GM18907 (cell line): ENCODE results near the gene TUBB1.
"Not testable (repeated sequence)": the region's sequence is repeated elsewhere in the genome, so short reads cannot be mapped to it uniquely, and the experiment has no call there.

Source experiments
- ATAC-seq: cut with Tn5 transposase; IDR thresholded peaks from one replicate; pipeline ENCODE4 v1.9.1; 2021; ENCODE audit warnings: mild to moderate bottlenecking, moderate library complexity; ENCODE audit not compliant: unreplicated experiment

TUBB1 gene

DNA sequence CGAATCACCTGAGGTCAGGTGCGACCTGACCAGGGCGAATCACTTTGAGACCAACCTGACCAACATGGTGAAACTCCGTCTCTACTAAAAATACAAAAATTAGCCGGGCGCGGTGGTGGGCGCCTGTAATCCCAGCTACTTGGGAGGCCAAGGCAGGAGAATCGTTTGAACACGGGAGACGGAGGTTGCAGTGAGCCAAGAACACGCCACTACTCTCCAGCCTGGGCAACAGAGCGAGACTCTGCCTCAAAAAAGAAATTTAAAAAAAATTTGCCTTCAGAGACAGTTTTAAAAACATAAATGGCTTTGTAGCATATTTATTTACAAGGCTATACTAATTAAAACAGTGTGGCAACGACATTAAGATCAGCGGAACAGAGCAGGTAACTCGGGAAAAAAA is 22.3 kb downstream of the TUBB1 start:
- not testable (repeated sequence) for ATAC-seq

GRCh38 chr20:59042151-59042795 is 23.0 kb downstream of the TUBB1 start, which contains the start of gene PRELID3B:
Gene PRELID3B, minus strand, starts transcription at chr20:59042786. Its CDS starts 56 bp downstream, at chr20:59042730.
- peak; percentile 36 for ATAC-seq

DNA sequence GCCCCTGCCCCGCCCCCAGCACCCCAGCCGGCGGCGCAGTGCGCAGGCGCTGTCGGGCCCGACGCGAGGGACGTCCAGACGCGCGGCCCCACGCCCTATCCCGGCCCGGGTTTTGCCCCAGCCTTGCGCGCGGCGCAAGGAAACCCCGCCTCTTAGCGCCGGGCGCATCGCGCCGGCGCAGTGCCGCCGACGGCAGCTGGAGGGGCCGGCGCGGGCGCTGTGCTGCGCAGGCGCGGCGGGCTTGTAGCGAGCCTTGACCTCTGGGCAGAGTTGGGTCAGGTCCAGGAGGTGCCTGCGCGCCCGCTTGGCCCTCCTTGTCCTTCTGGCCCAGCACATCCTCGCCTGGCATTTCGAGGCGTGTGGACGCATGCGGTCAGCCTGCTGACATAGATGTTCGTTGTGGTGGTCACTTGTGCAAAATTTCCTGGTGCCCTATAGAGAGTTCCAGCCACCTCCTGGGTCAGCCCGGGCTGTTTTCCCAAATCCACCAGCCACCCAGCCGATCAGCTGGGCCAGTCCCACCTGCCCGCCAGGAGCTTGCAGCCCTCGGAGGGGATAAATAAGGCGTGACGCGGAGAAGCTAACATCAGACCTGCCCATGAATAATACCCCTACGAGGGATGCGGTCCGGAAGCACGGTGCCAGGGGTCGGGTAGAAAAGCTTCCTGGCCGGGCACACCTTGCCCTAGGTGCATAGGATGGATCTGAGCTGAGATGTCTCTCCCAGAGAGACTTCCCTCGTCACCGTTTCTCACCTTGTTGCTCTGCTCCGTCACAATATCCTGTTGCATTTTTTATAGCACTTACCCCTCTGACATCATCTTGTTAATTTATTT is 23.8 kb downstream of the TUBB1 start:
- peak; percentile 90 for ATAC-seq

GRCh38 chr20:59043698-59044097 is 24.5 kb downstream of the TUBB1 start:
- ATAC-seq = no peak

GRCh38 chr20:59044295-59044694 is 25.1 kb downstream of the TUBB1 start:
- no peak for ATAC-seq

- no peak for ATAC-seq
Observed at GRCh38 chr20:59044796-59045195, 25.6 kb downstream of the TUBB1 start.

- no peak for ATAC-seq
Observed at GRCh38 chr20:59046862-59047261, 27.6 kb downstream of the TUBB1 start.

DNA sequence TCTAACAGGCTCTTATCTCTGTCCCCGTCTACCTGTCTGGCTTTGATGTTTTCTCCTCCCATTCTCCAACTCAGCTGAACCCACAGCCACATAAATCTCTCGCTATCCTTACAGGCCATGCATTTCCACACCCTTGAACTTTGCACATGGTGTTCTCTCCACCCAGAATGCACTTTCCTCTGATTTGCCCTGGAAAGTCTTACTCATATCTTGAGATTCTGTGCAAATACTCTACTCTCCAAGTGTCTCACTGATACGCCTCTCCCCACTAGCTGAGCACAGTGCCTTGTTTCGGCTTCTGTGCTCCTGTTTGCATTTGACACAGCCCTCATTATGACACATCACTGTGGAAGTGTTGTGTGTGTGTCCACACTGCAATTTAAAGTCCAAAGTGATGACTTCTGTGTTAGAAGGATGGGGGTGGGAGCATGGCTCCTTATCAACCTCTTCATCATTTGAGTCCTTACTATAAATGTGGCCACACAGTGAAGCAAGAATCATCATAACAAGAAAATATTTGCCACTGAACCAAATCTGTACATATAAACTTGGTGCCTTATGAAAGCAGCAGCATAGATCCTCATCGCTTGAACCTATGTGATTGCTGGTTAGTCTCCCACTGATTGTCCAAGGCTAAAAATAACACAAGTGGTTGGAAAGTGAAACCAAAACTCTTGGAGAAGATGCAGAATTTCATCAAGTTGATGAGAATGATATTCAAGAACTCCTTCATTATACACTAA is 28.9 kb downstream of the TUBB1 start:
- no peak for ATAC-seq

DNA sequence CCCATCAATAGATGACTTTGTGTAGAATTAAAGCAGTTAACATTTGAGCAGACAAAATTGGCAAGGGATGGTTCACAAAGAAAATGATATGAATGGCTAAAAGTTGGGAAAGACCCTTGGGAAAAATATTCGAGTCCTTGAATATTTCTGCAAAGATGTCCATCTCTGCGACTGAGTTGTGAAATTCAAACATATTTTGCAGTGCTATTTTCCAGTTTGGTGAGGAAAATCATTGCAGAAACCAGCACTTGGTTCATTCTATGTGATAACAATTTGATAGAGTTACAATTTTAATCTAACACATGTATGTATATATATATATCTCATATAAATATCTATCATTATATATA is 29.4 kb downstream of the TUBB1 start:
- no peak for ATAC-seq

DNA sequence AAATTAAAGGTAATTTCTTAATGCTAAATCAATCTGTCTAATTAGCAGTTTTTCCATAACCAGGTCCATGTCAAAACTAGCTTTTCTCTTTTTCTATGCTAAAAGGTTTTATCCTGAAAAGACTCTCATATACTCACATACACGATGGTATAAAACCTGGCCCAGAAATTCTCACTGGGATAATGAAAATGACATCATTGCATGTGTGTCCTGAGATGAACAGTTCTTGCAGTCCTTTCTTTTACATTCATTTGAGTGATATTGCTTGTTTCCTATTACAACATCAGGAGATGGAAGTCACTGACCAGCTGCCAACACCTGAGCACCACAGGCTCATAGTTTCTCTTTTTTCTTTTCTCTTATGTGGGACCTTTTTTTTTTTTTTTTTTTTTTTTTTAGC is 31.2 kb downstream of the TUBB1 start:
- no peak for ATAC-seq

DNA sequence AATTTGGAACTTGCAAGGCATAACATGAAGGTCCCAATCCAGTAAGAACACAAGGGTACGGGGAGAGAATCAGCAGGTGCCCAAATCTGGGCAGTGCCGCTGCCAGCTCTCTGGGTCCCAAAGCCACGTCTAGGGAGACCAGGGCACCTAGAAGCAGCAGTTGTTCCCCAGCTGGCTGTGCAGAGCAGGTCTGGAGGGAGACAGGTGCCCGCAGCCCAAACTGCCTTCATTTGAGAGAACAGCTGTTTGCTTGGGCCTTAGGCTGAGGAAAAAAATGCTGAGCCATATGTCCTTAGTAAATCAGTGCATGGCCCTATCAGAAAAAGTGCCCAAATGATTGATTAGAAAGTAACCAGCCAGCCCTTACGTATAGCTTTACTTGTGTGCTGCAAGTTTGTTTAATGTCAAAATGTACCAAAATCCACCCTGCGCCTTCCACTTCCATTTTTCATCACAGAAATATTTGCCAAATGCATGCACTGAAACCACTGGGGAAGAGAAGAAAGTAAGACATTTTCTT is 32.5 kb downstream of the TUBB1 start:
- ATAC-seq = no peak

DNA sequence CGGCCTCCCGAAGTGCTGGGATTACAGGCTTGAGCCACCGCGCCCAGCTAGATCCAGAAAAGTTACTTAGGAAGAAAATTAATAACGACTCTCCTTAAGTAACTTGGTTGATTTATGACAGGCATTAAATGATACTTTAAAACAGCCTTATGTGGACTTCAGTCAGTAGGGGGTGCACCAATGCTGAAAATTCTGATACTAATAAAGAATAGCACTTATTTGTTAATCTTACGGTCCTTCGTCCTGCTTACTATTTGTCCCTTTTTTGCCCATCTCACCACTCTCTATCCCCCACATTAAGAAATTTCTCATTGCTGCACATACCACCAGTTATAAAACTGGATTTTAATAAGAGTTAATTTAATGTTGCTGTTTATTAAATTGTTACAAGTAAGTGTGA is 36.1 kb downstream of the TUBB1 start:
- ATAC-seq = no peak

DNA sequence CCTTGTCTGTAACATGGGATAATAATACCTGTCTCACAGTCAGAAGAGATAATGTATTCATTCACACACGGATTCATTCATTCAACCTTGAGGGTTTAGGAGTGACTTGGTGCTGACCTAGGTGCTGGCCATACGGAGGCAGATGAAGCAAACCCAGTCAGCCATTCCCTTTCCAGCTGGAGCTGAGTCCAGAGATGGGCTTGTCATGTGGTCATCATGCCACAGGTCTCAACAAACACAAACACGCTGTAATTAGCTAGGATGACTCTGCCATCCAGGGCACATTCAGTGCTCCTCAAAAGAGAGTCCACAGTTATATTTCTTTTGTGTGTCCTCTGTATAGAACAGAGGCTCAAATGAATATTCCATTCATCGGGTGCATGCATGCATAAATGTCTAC is 42.9 kb downstream of the TUBB1 start:
- ATAC-seq = no peak

DNA sequence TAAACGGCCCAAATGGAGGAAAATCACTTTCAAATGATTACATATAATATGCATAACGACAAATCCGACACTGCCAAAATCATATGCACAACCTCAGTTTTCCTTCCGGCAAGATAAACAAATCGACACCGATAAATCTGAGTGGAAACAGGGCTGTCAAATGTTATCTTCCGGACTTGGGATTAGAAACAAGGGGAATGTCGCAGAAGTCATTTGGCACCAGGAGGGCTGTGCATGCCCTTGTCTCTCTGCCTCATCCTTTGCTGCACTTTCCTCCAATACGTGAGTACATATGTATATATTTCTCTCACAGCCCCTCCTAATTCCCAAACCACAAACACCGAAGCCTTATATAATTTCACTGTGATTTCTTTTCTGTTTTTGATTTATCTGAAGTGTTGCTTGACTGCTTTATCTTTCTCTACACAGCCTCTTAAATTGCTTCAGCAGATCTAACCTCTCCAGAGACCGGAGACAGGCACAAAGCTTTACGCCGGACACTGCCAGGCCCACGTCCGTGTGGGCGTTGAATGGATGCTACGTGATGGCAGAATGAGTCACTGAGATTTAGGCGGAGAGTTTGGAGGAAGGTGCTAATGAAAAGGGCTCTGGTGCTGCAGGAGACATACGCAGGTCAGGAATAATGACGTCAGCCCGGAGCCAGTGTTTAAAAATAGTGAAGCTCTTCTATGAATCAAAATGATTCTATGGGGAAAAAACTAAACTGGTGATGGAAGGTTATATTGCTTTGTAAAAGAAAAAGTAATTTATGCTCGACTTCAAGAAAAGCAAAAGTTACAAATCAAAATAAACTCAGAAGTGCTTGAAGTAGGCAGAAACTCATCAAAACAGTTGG is 44.4 kb downstream of the TUBB1 start:
- ATAC-seq = no peak

DNA sequence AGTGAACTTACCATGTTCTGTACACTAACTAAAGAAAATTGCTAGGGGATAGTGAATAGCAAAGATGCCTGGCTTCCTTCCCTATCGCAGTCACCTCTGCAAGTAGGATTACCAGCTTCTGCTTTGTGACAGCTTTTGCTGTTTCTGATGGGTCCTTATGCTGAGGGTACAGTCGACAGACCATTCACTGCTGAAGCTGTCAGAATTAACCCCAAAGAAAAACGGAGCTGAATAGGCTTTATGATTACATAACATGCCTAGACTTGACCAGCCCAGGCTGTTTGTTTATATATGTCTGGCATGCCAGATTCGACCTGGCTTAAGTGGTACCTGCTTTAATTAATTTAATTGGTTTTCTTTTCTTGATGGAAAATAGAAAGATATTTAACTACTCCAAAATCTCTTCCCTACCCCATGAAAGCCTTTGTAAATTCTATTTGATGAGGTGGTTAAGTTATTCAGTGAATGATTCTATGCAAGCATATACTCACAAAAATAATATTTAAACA is 45.0 kb downstream of the TUBB1 start:
- no peak for ATAC-seq

DNA sequence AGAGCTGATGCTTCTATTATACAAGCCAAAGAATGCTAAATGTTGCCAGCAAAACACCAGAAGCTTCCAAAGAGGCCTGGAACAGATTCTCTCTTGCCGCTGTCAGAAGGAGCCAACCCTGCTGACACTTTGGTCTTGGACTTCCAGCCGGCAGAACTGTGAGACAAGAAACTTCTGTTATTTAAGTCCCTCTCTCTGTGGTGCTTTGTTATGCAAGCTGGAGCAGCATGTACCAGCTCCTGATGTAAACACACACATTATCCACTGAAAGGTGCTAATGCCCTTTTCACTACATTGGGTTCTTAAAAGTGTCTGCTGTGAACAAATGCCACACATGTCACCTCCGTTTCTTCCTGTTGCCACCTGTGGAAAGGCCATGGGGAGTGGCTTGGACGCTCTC is 49.3 kb downstream of the TUBB1 start:
- no peak for ATAC-seq

- ATAC-seq = no peak
Observed at GRCh38 chr20:59069026-59069425, 49.8 kb downstream of the TUBB1 start.

GRCh38 chr20:59071216-59071615 is 52.0 kb downstream of the TUBB1 start:
- ATAC-seq = no peak

DNA sequence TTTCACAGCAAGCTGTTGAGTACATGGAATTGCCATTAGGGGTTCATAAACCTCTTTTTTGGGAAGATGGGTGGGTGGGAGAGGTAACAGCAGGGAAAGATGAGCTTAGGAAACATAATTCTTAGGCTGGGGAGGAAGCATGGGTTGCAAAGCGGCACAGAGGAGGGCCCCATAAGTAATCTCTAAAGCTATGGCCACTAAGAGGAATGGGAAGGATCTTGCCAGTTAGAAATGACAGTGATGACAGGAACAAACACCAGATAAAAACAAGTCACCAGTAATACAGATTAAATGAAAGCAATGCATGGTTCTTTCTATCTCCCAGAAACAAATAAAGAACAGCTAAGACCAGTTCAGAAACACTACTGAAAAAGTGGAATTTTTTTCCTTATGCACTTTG is 54.4 kb downstream of the TUBB1 start:
- no peak for ATAC-seq

DNA sequence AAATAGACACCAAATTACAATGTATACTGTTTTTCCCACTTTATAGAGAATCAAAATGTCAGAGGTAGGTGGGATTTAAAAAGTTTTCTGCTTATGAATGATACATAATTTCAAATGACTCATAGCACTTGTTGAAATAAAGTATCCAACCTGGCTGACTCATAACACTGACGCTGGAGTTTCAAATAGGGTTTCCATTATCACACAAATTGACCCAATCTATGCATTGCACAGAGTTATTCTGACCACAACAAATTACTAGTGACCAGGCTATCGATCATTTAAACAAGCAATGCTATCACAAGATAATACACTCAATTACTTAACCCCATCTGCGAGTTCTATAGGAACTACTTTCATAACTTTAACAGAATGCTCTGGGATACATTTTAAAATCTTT is 55.2 kb downstream of the TUBB1 start:
- no peak for ATAC-seq
